Activated CD8-positive, alpha-beta memory T cell treated with anti-CD3 and anti-CD28 coated beads, Interleukin-2, amount 50 U/mL, for 1 hour (primary cell): ENCODE data around the gene PANK2.
"Not testable (repeated sequence)": the region's sequence is repeated elsewhere in the genome, so short reads cannot be mapped to it uniquely, and the experiment has no call there.

ENCODE experiments used
- DNase-seq: peaks from one replicate; pipeline ENCODE4 v3.0.0-alpha.2; 2020; ENCODE audit errors: extremely low read depth

PANK2 gene

GRCh38 chr20:3888622-3889488, at the start of gene PANK2:
PANK2 (plus strand) TSS chr20:3889387.
- peak; percentile 93 for DNase-seq

- not testable (repeated sequence) for DNase-seq
Measured at GRCh38 chr20:3840201-3840600, 49.0 kb upstream of the PANK2 start.

- no peak for DNase-seq
Measured at GRCh38 chr20:3842348-3842930, 46.7 kb upstream of the PANK2 start.

GRCh38 chr20:3843490-3843889, 45.7 kb upstream of the PANK2 start:
- no peak for DNase-seq

GRCh38 chr20:3843990-3844619, 45.1 kb upstream of the PANK2 start:
- DNase-seq, result not testable (repeated sequence)

GRCh38 chr20:3846378-3846739, 42.8 kb upstream of the PANK2 start:
- no peak for DNase-seq

- DNase-seq, result peak; percentile 57
Measured at GRCh38 chr20:3846740-3847428, 42.3 kb upstream of the PANK2 start, which contains the start of gene MAVS. MAVS (plus strand) TSS chr20:3846834; CDS start chr20:3854625, 7,791 bp downstream.

GRCh38 chr20:3847429-3847940, 41.7 kb upstream of the PANK2 start:
- no peak for DNase-seq

- DNase-seq, result no peak
Measured at GRCh38 chr20:3848565-3848964, 40.6 kb upstream of the PANK2 start.

- DNase-seq, result no peak
Measured at GRCh38 chr20:3854462-3854871, 34.7 kb upstream of the PANK2 start.

GRCh38 chr20:3857405-3857804, 31.8 kb upstream of the PANK2 start:
- no peak for DNase-seq

GRCh38 chr20:3858689-3859088, 30.5 kb upstream of the PANK2 start:
- DNase-seq, result no peak

GRCh38 chr20:3861191-3861590, 28.0 kb upstream of the PANK2 start:
- no peak for DNase-seq

- no peak for DNase-seq
Measured at GRCh38 chr20:3862333-3862732, 26.9 kb upstream of the PANK2 start.

GRCh38 chr20:3863317-3863716, 25.9 kb upstream of the PANK2 start:
- DNase-seq, result no peak

- no peak for DNase-seq
Measured at GRCh38 chr20:3864518-3864917, 24.7 kb upstream of the PANK2 start.

- no peak for DNase-seq
Measured at GRCh38 chr20:3865152-3865886, 23.9 kb upstream of the PANK2 start.

- DNase-seq, result no peak
Measured at GRCh38 chr20:3865887-3866407, 23.2 kb upstream of the PANK2 start.

GRCh38 chr20:3866464-3866863, 22.7 kb upstream of the PANK2 start:
- no peak for DNase-seq

- no peak for DNase-seq
Measured at GRCh38 chr20:3867802-3868201, 21.4 kb upstream of the PANK2 start.
